Left ventricle myocardium inferior (tissue), 1 donor: ENCODE results near the gene ROR1. TPM values are rescaled to one million over a fixed set of nuclear protein-coding genes. Genes with fewer than 3 reads are reported as not detected.

Experiments
- DNase-seq: peaks from one replicate; pipeline ENCODE4 v3.0.0-alpha.2; 2020
- H3K27ac ChIP-seq: fragments of 200-600 bp; replicated peaks from 2 replicates; pipeline ENCODE4 v1.8.0; 2021
- H3K27me3 ChIP-seq: fragments of 200-600 bp; 2 replicates; pipeline ENCODE4 v1.8.0; 2021; ENCODE audit warnings: low read depth
- H3K36me3 ChIP-seq: fragments of 200-600 bp; 2 replicates; pipeline ENCODE4 v1.8.0; 2021
- H3K4me1 ChIP-seq: fragments of 200-600 bp; 2 replicates; pipeline ENCODE4 v1.8.0; 2021
- H3K4me3 ChIP-seq: fragments of 200-600 bp; 2 replicates; pipeline ENCODE4 v1.8.0; 2021; ENCODE audit warnings: mild to moderate bottlenecking, moderate library complexity
- H3K9me3 ChIP-seq: fragments of 200-600 bp; replicated peaks from 2 replicates; pipeline ENCODE4 v1.8.0; 2021
- CTCF ChIP-seq: fragments of 200-600 bp; IDR thresholded peaks from 2 replicates; pipeline ENCODE4 v1.8.0; 2021; ENCODE audit warnings: antibody characterized with exemption, mild to moderate bottlenecking, borderline replicate concordance
- intact Hi-C: fragments of 100-400 bp; cut with micrococcal nuclease; formaldehyde crosslinking; loops from one replicate; pipeline ENCODE4 v1.11.0; 2022
- total RNA-seq: library from RNA; stranded (reverse); fragmentation: NEBNext Ultra II Directional; extraction: Animal tissue kit (Norgen Biotek cat#: 25700); gene quantifications from one replicate; pipeline ENCODE4 v1.2.1, GENCODE V29; 2021
- donor health status: DM: no; HTN: yes; CAD: no; lungs with severe emphysema.

ROR1 gene
- total RNA-seq, 1 donor from 2014 or later = 14.0 TPM

DNA sequence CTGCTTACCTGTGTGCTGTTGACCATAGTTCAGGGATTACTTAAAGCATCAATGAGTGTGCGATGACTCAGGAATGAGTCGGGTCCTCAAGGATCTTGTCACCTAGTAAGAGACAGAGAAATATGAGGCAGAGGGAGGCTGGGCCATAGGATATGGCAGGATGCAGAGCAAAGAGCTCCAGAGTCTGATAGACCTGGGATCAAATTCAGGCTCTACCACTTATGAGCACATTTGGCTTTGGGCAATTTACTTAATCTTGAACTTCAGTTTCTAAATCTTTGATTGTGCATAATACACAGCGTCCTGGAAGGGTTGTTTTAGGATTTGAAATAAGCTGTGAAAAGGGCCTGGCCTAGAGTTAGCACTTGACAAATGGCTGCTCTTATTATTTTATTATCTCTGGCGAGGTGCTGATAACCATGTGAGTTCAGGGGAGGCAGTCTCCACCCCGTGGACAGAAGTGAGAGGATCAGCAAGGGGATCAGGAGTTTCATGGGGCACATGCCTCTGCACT is 94.5 kb downstream of the ROR1 start:
- no peak for DNase-seq
- peak; percentile 19 for TF ChIP-seq CTCF
- H3K27me3 ChIP-seq = no peaks in the 10 kb centered on the region
- intact Hi-C loops = no loop called here
- H3K36me3 ChIP-seq = no peaks in the 10 kb centered on the region
- no peak overlapping the region for H3K27ac ChIP-seq
- H3K9me3 ChIP-seq = no peaks in the 10 kb centered on the region
- no peak overlapping the region for H3K4me3 ChIP-seq
- peaks cover 47% of the 10 kb centered on the region for H3K4me1 ChIP-seq

DNA sequence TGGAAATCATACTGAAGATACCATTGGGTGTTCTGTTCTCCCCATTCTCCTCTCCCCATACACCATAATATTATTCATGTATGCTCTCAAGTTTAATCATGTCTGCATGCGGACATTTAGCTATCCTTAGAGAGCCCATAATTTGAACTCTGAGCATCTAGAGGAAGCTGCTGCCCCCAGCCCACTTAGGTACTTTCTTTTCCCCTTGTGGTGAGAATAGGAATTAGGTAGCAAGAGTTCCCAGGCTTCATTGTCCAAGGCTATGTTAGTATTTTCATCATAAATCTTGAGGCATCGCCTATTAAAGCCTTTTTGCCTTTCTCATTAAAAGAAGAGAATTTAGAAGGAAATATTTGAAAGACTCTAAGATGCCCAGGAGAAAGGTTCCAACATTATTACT is 96.3 kb downstream of the ROR1 start:
- Histone ChIP-seq H3K4me3 (no peak overlapping the region), H3K27me3 (no peaks in the 10 kb centered on the region), H3K27ac (no peak overlapping the region), H3K9me3 (no peaks in the 10 kb centered on the region), H3K36me3 (no peaks in the 10 kb centered on the region), H3K4me1 (peaks cover 49% of the 10 kb centered on the region)
- no peak for DNase-seq
- TF ChIP-seq CTCF = no peak
- intact Hi-C loops = no loop called here

GRCh38 chr1:63871463-63871862 is 97.6 kb downstream of the ROR1 start:
- Histone ChIP-seq H3K4me1 (peaks cover 43% of the 10 kb centered on the region), H3K4me3 (no peak overlapping the region), H3K36me3 (no peaks in the 10 kb centered on the region), H3K9me3 (no peaks in the 10 kb centered on the region), H3K27me3 (no peaks in the 10 kb centered on the region), H3K27ac (no peak overlapping the region)
- no peak for DNase-seq
- intact Hi-C loops = no loop called here
- no peak for TF ChIP-seq CTCF

- Histone ChIP-seq H3K4me3 (no peak overlapping the region), H3K36me3 (no peaks in the 10 kb centered on the region), H3K27ac (no peak overlapping the region), H3K4me1 (peaks cover 24% of the 10 kb centered on the region), H3K27me3 (no peaks in the 10 kb centered on the region), H3K9me3 (no peaks in the 10 kb centered on the region)
- TF ChIP-seq CTCF = no peak
- intact Hi-C loops = no loop called here
- no peak for DNase-seq
These were observed 99.9 kb downstream of the ROR1 start for GRCh38 chr1:63873751-63874150.

GRCh38 chr1:63874278-63874880 is 100.6 kb downstream of the ROR1 start:
- no peak overlapping the region for H3K27ac ChIP-seq
- TF ChIP-seq CTCF = no peak
- H3K27me3 ChIP-seq = no peaks in the 10 kb centered on the region
- H3K4me1 ChIP-seq = peaks cover 24% of the 10 kb centered on the region
- DNase-seq = no peak
- H3K4me3 ChIP-seq = no peak overlapping the region
- no peaks in the 10 kb centered on the region for H3K36me3 ChIP-seq
- intact Hi-C loops = no loop called here
- no peaks in the 10 kb centered on the region for H3K9me3 ChIP-seq
